Measurements from ENCODE around the gene ETV3. TPM values are rescaled to one million over a fixed set of nuclear protein-coding genes. Genes with fewer than 3 reads are reported as not detected.

The ETV3 gene
- total RNA-seq, 2 experiments from 2014 or later, result 115 to 117 TPM

DNA sequence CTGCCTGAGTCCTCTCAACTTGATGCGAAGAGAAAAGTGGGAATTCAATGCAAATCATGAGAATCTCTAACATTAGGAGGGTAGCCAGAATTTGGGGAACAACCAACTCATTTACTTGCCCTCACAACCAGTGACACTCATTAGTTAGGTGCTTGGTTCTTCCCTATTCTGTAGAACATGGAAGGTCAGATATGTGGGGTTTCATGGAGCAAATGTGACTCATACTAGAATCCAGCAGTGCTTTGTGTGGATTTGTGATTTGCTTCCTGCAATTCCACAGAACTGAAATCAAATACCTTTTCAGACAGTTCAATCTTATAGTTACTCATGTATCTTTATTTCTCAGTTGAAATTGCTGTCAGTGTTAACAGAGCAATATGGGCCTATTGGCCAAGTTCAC lies 6.9 kb upstream of the ETV3 start:
- Histone ChIP-seq H3K27me3 (ENCODE audit: control insufficient read depth in 1 of 2, insufficient read depth in 2 of 2, low read length in 2 of 2) (no peaks in the 10 kb centered on the region), H3K4me1 (ENCODE audit: insufficient read depth, low read length) (no peaks in the 10 kb centered on the region), H3K9me3 (ENCODE audit: control insufficient read depth in 1 of 2, insufficient read depth in 1 of 2, low read length in 2 of 2) (no peaks in the 10 kb centered on the region), H3K27ac (ENCODE audit: low read depth in 1 of 2, low read length in 2 of 2) (no peak overlapping the region), H3K4me3 (ENCODE audit: low read length) (no peak overlapping the region), H3K36me3 (ENCODE audit: insufficient read depth, low read length) (no peaks in the 10 kb centered on the region)
- H3K36me3 Mint-ChIP-seq (ENCODE audit: low read depth), result no peaks in the 10 kb centered on the region
- intact Hi-C loops (cut with DNase I, micrococcal nuclease), result no loop called here
- peaks cover 7% of the 10 kb centered on the region for H3K4me1 Mint-ChIP-seq (ENCODE audit: low read depth)
- no peak overlapping the region for H3K4me3 Mint-ChIP-seq
- no peaks in the 10 kb centered on the region for H3K27me3 Mint-ChIP-seq
- POLR2A ChIA-PET, result no interaction called here
- TF ChIP-seq, protein P1, sequence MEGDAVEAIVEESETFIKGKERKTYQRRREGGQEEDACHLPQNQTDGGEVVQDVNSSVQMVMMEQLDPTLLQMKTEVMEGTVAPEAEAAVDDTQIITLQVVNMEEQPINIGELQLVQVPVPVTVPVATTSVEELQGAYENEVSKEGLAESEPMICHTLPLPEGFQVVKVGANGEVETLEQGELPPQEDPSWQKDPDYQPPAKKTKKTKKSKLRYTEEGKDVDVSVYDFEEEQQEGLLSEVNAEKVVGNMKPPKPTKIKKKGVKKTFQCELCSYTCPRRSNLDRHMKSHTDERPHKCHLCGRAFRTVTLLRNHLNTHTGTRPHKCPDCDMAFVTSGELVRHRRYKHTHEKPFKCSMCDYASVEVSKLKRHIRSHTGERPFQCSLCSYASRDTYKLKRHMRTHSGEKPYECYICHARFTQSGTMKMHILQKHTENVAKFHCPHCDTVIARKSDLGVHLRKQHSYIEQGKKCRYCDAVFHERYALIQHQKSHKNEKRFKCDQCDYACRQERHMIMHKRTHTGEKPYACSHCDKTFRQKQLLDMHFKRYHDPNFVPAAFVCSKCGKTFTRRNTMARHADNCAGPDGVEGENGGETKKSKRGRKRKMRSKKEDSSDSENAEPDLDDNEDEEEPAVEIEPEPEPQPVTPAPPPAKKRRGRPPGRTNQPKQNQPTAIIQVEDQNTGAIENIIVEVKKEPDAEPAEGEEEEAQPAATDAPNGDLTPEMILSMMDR (IDR thresholded peaks at IDR 0.05), result no peak
- no peaks in the 10 kb centered on the region for H3K9me3 Mint-ChIP-seq
- ATAC-seq (ENCODE audit: poor library complexity), result no peak
- no peak overlapping the region for H3K27ac Mint-ChIP-seq
- CTCF ChIA-PET, result no interaction called here
- DNase-seq, result no peak

GRCh38 chr1:157144509-157144908 lies 6.3 kb upstream of the ETV3 start:
- Histone ChIP-seq H3K27me3 (ENCODE audit: control insufficient read depth in 1 of 2, insufficient read depth in 2 of 2, low read length in 2 of 2) (no peaks in the 10 kb centered on the region), H3K36me3 (ENCODE audit: insufficient read depth, low read length) (no peaks in the 10 kb centered on the region), H3K4me3 (ENCODE audit: low read length) (no peak overlapping the region), H3K9me3 (ENCODE audit: control insufficient read depth in 1 of 2, insufficient read depth in 1 of 2, low read length in 2 of 2) (no peaks in the 10 kb centered on the region), H3K4me1 (ENCODE audit: insufficient read depth, low read length) (no peaks in the 10 kb centered on the region), H3K27ac (ENCODE audit: low read depth in 1 of 2, low read length in 2 of 2) (no peak overlapping the region)
- TF ChIP-seq, protein P1 (IDR thresholded peaks at IDR 0.05), result no peak
- ATAC-seq (ENCODE audit: poor library complexity) (no peak), DNase-seq (no peak)
- H3K27ac Mint-ChIP-seq, result no peak overlapping the region
- no peak overlapping the region for H3K4me3 Mint-ChIP-seq
- intact Hi-C loops (cut with DNase I, micrococcal nuclease), result no loop called here
- H3K9me3 Mint-ChIP-seq, result no peaks in the 10 kb centered on the region
- no peaks in the 10 kb centered on the region for H3K27me3 Mint-ChIP-seq
- ChIA-PET CTCF (no interaction called here), POLR2A (no interaction called here)
- no peaks in the 10 kb centered on the region for H3K36me3 Mint-ChIP-seq (ENCODE audit: low read depth)
- H3K4me1 Mint-ChIP-seq (ENCODE audit: low read depth), result peaks cover 13% of the 10 kb centered on the region

DNA sequence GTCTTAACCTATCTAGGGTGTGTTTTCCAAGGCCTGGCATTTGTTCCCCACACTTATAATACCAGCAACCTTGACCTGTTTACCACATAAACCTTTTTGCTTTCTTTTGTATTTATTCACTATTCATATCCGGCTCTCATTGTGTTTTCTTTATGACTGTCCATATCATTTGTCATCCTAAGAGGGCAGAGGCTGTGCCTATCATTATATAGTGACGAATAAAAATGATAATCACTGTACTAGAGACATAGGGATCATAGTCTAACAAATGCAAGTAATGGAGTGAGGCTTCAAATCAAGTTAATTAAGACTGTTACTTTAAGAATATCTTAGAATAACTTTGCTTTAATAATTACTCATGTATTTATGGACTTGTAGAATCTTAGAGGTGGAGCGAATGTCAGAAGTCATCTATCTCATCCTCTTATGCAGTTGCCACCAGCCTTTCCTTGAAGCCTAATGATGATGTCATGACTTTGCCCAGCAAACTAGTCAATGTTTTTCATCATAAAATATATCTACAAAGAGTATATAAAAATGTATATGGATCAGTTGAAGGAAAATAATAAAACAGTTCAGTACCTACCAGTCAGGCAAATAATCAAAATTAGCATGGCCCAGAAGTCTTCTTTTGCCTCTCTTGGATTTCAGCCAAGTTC lies 4.7 kb upstream of the ETV3 start:
- CTCF ChIA-PET, result interaction anchor here (1.8 to 2.3 kb wide), 2 partner anchors 13 to 53 kb away, joined by 8 read pairs; no protein-coding TSS in a partner anchor
- intact Hi-C loops (cut with DNase I, micrococcal nuclease), result no loop called here
- TF ChIP-seq, protein P1 (IDR thresholded peaks at IDR 0.05), result no peak
- POLR2A ChIA-PET, result no interaction called here
- H3K36me3 ChIP-seq (ENCODE audit: insufficient read depth, low read length), result no peaks in the 10 kb centered on the region
- no peak overlapping the region for H3K4me3 Mint-ChIP-seq
- DNase-seq, result no peak
- peaks cover 15% of the 10 kb centered on the region for H3K4me1 Mint-ChIP-seq (ENCODE audit: low read depth)
- H3K9me3 ChIP-seq (ENCODE audit: control insufficient read depth in 1 of 2, insufficient read depth in 1 of 2, low read length in 2 of 2), result no peaks in the 10 kb centered on the region
- H3K27ac ChIP-seq (ENCODE audit: low read depth in 1 of 2, low read length in 2 of 2), result no peak overlapping the region
- no peak overlapping the region for H3K4me3 ChIP-seq (ENCODE audit: low read length)
- H3K4me1 ChIP-seq (ENCODE audit: insufficient read depth, low read length), result peaks cover 9% of the 10 kb centered on the region
- H3K27me3 ChIP-seq (ENCODE audit: control insufficient read depth in 1 of 2, insufficient read depth in 2 of 2, low read length in 2 of 2), result no peaks in the 10 kb centered on the region
- ATAC-seq (ENCODE audit: poor library complexity), result no peak
- no peaks in the 10 kb centered on the region for H3K9me3 Mint-ChIP-seq
- no peak overlapping the region for H3K27ac Mint-ChIP-seq
- no peaks in the 10 kb centered on the region for H3K36me3 Mint-ChIP-seq (ENCODE audit: low read depth)
- no peaks in the 10 kb centered on the region for H3K27me3 Mint-ChIP-seq
